Superior temporal gyrus (tissue), 1 donor: Measurements from ENCODE around the gene BAIAP2.
"Not testable (repeated sequence)": the region's sequence is repeated elsewhere in the genome, so short reads cannot be mapped to it uniquely, and the experiment has no call there.

Experiments used
- DNase-seq: peaks from one replicate; pipeline ENCODE4 v3.0.0-alpha.2; 2016; ENCODE audit errors: extremely low spot score

Gene BAIAP2

GRCh38 chr17:81002013-81002384 lies 33.0 kb upstream of the BAIAP2 start:
- no peak for DNase-seq

- DNase-seq, result peak; percentile 55
Observed at GRCh38 chr17:81002409-81003361, 32.3 kb upstream of the BAIAP2 start.

GRCh38 chr17:81003711-81004475 lies 31.1 kb upstream of the BAIAP2 start:
- DNase-seq, result no peak

GRCh38 chr17:81006891-81007290 lies 28.1 kb upstream of the BAIAP2 start:
- no peak for DNase-seq

- no peak for DNase-seq
Observed at GRCh38 chr17:81008140-81008539, 26.8 kb upstream of the BAIAP2 start.

- no peak for DNase-seq
Observed at GRCh38 chr17:81009136-81009535, 25.8 kb upstream of the BAIAP2 start.

GRCh38 chr17:81010935-81011334 lies 24.0 kb upstream of the BAIAP2 start:
- DNase-seq, result no peak

GRCh38 chr17:81011951-81012350 lies 23.0 kb upstream of the BAIAP2 start:
- DNase-seq, result no peak

- no peak for DNase-seq
Observed at GRCh38 chr17:81012574-81013447, 22.1 kb upstream of the BAIAP2 start.

- DNase-seq, result no peak
Observed at GRCh38 chr17:81013642-81014041, 21.3 kb upstream of the BAIAP2 start.

GRCh38 chr17:81015136-81015535 lies 19.8 kb upstream of the BAIAP2 start:
- no peak for DNase-seq

GRCh38 chr17:81016575-81016974 lies 18.4 kb upstream of the BAIAP2 start:
- DNase-seq, result no peak

GRCh38 chr17:81017330-81017729 lies 17.6 kb upstream of the BAIAP2 start:
- not testable (repeated sequence) for DNase-seq

GRCh38 chr17:81018044-81018802 lies 16.7 kb upstream of the BAIAP2 start:
- peak; percentile 19 for DNase-seq

GRCh38 chr17:81019563-81020442 lies 15.1 kb upstream of the BAIAP2 start:
- no peak for DNase-seq

GRCh38 chr17:81020443-81020766 lies 14.5 kb upstream of the BAIAP2 start:
- no peak for DNase-seq

GRCh38 chr17:81020767-81021497 lies 14.0 kb upstream of the BAIAP2 start:
- DNase-seq, result peak; percentile 12

GRCh38 chr17:81021531-81022343 lies 13.2 kb upstream of the BAIAP2 start:
- DNase-seq, result no peak

- no peak for DNase-seq
Observed at GRCh38 chr17:81022344-81022676, 12.6 kb upstream of the BAIAP2 start.
